AG04449 (cell line): ENCODE results near the gene OR9Q2.

Experiments used
- CTCF ChIA-PET: fragments of 350-600 bp; formaldehyde crosslinking; extraction: SDS; loops from one replicate; lab custom pipeline; 2021; ENCODE audit warnings: antibody characterized with exemption; lab: Yijun Ruan, JAX
- POLR2A ChIA-PET: fragments of 400-600, 350-600 bp; formaldehyde crosslinking; extraction: SDS; loops from one replicate; lab custom pipeline; 2020; ENCODE audit warnings: antibody characterized with exemption, inconsistent platforms; lab: Yijun Ruan, JAX
- DNase-seq: peaks from one replicate; pipeline ENCODE4 v3.0.0-alpha.2; 2010; ENCODE audit warnings: low read depth, low spot score
- H3K4me3 ChIP-seq: 2 replicates; pipeline ENCODE4 v1.5.1; 2011; ENCODE audit warnings: low read depth, mild to moderate bottlenecking, control low read depth, low read length
- CTCF ChIP-seq: IDR thresholded peaks from one replicate; pipeline ENCODE4 v1.5.1; 2011; ENCODE audit warnings: mild to moderate bottlenecking, moderate library complexity, low read length, control low read depth, inconsistent platforms; ENCODE audit not compliant: insufficient read depth; ENCODE audit errors: missing control alignments

The OR9Q2 gene

DNA sequence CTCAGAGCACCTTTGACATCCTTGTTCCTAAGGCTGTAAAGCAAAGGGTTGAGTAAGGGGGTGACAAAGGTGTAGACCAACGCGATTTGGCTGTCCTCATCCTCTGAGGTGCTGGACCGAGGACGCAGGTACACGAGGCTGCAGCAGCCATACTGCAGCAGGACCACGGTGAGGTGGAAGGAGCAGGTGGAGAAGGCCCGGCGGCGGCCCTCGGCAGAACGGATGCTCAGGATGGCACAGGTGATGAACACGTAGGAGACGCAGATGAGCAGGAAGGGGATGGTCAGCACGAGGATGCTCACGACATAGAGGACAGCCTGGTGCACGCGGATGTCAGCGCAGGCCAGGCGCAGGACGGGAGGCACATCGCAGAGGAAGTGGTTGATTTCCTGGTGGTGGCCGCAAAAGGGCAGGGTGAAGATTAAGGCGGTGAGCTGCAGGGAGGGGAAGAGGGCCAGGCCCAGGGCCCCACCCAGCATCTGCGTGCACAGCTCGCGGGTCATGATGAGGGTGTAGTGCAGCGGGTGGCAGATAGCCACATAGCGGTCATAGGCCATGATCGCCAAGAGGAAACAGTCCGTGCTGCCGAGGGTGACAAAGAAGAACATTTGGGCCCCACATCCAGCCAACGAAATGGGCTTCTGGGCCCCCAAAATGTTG lies 39.2 kb downstream of the OR9Q2 start:
- H3K4me3 ChIP-seq = no peak overlapping the region
- DNase-seq = no peak
- ChIA-PET POLR2A (no interaction called here), CTCF (no interaction called here)
- no peak for TF ChIP-seq CTCF
